ENCODE results near the gene MROH2A. TPM values are rescaled to one million over a fixed set of nuclear protein-coding genes. Genes with fewer than 3 reads are reported as not detected.

MROH2A gene
- total RNA-seq, 1 donor from 2014 or later, result not detected

- H3K4me3 ChIP-seq (ENCODE audit: low read depth, low read length), result no peak overlapping the region
- no peak for DNase-seq (ENCODE audit: low read depth)
- no peak for TF ChIP-seq CTCF (conservative IDR thresholded peaks at IDR 0.05; ENCODE audit: low read depth, low read length)
Measured at GRCh38 chr2:233816334-233816733, 38.2 kb downstream of the MROH2A start.

DNA sequence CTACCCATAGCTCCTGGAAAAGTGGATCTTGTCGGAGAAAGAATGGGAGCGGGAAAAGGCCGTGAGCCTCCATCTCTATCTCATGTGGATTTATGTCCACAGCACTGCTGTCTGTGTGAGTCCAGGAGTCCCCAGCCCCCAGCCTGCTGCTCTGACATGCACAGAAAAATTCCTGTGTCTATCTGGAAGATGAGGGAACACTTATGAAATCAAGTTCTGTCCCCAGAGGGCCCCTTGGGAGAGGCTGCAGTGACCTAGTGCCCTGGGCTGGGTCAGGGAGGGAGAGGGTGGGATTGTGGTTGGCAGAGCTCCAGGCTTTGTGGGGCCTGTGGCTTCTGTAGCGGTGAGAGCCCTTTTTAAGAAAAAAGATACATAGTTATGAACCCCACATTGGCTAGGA is 38.6 kb downstream of the MROH2A start:
- TF ChIP-seq CTCF (conservative IDR thresholded peaks at IDR 0.05; ENCODE audit: low read depth, low read length), result no peak
- H3K4me3 ChIP-seq (ENCODE audit: low read depth, low read length), result no peak overlapping the region
- DNase-seq (ENCODE audit: low read depth), result no peak

- no peak for DNase-seq (ENCODE audit: low read depth)
- no peak overlapping the region for H3K4me3 ChIP-seq (ENCODE audit: low read depth, low read length)
- TF ChIP-seq CTCF (conservative IDR thresholded peaks at IDR 0.05; ENCODE audit: low read depth, low read length), result no peak
Measured at GRCh38 chr2:233817361-233817911, 39.3 kb downstream of the MROH2A start.

DNA sequence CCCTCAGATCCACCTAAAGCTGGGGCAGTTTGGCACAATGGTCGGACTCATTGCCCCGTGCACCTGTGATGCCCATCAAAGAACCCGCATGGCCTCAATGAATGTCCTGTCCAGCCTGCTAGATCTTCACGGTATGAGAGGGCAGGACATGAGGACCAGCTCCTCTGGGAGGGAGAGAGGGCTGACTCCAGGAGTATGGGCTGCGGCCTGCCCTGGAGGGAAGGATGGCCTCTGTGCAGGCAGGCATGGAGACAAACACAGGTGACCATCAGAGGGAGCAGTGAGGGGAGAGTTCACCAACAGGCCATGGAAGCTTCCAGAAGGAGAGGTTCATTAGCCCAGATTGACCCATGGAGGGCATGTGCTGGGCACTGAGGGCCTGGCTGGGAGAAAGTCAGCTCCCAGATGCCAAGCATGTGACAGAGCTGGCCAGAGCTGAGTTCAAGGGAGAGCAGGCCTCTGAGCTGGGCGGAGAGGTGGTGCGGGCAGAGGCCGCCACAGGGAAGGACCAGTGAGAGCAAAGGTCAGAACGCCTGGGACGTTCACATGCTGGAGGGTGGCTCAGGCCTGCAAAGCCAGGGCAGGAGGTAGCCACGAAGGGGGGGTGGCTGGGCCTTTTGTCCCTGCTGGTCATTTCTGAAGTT is 40.0 kb downstream of the MROH2A start:
- no peak for TF ChIP-seq CTCF (conservative IDR thresholded peaks at IDR 0.05; ENCODE audit: low read depth, low read length)
- H3K4me3 ChIP-seq (ENCODE audit: low read depth, low read length), result no peak overlapping the region
- DNase-seq (ENCODE audit: low read depth), result no peak

GRCh38 chr2:233818639-233819621 is 40.8 kb downstream of the MROH2A start:
- no peak overlapping the region for H3K4me3 ChIP-seq (ENCODE audit: low read depth, low read length)
- no peak for TF ChIP-seq CTCF (conservative IDR thresholded peaks at IDR 0.05; ENCODE audit: low read depth, low read length)
- DNase-seq (ENCODE audit: low read depth), result no peak

DNA sequence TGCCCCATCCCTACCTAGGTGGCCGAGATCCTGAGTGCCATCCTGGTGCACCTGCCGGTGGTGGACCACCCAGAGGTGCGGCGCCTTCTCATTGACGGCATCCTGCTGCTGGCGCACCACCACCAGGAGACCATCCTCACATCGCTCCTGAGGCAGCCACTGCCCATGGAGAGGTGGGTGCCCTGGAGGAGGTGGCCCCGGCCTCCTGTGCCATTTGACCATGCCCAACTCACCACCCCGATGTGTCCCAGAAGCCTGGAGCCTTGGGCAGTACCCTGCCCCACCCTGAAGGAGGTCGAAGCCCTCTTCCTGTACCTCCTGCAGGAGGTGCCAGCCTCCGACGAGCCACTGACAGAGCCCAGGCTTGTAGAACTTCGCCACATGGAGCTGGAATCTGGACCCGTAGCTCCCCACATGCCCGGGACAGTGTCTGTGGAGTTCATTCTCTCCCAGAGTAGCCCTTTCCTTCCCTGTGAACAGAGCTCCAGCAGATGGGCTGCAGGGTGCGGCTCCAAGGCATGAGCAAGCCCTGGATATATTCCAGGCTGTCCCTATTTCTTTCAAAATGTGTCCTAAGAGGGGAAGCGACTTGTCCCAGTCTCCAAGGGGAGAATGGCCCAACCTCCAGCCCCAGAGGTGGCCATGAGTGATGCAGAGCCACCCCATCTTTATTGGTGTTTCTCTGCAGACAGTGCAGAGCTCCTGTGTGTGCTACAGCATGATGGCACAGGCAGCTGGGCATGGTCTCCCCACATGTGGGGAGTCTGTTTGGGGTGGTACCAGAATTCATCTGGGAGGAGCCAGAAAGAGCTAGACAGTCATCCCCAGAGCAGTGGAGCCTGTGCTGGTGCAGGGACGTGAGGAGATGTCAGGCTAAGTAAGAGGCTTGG is 42.0 kb downstream of the MROH2A start:
- H3K4me3 ChIP-seq (ENCODE audit: low read depth, low read length), result no peak overlapping the region
- TF ChIP-seq CTCF (conservative IDR thresholded peaks at IDR 0.05; ENCODE audit: low read depth, low read length), result no peak
- no peak for DNase-seq (ENCODE audit: low read depth)

Data from epithelial cell of proximal tubule (primary cell).